BJ (cell line): ENCODE data around the gene SLC16A4. TPM values are rescaled to one million over a fixed set of nuclear protein-coding genes. Genes with fewer than 3 reads are reported as not detected.

Experiments
- CTCF ChIA-PET: fragments of 350-600 bp; formaldehyde crosslinking; extraction: SDS; loops from one replicate; lab custom pipeline; 2021; ENCODE audit warnings: antibody characterized with exemption, inconsistent platforms; lab: Yijun Ruan, JAX
- POLR2A ChIA-PET: fragments of 300-600 bp; sonication (Branson Sonifier 250); formaldehyde crosslinking; extraction: SDS; loops from one replicate; lab custom pipeline; 2021; ENCODE audit warnings: antibody characterized with exemption; lab: Charles Lee
- DNase-seq: peaks from one replicate; pipeline ENCODE4 v3.0.0-alpha.2; 2011; ENCODE audit warnings: low read depth
- H3K27me3 ChIP-seq: 2 replicates; pipeline ENCODE4 v1.6.0; 2011; ENCODE audit warnings: low read length; ENCODE audit not compliant: control insufficient read depth, insufficient read depth
- H3K36me3 ChIP-seq: 2 replicates; pipeline ENCODE4 v1.5.1; 2011; ENCODE audit warnings: low read length; ENCODE audit not compliant: control insufficient read depth, insufficient read depth
- H3K4me3 ChIP-seq: 2 replicates; pipeline ENCODE4 v1.5.1; 2011; ENCODE audit warnings: low read depth, mild to moderate bottlenecking, control low read depth, low read length
- polyA plus RNA-seq: library from polyadenylated mRNA; depleted of rRNA; stranded (reverse); fragments of >200 nt; gene quantifications from 2 replicates; pipeline ENCODE4 v1.2.3, GENCODE V29; 2011
- TF ChIP-seq, protein P1 (sequence below): IDR thresholded peaks from 2 replicates; pipeline ENCODE4 v1.5.1; 2011; ENCODE audit warnings: low read depth, mild to moderate bottlenecking, control low read depth, inconsistent platforms, low read length, moderate library complexity; ENCODE audit not compliant: insufficient read depth

SLC16A4 gene
- polyA plus RNA-seq, 1 experiment: 20.8 TPM

DNA sequence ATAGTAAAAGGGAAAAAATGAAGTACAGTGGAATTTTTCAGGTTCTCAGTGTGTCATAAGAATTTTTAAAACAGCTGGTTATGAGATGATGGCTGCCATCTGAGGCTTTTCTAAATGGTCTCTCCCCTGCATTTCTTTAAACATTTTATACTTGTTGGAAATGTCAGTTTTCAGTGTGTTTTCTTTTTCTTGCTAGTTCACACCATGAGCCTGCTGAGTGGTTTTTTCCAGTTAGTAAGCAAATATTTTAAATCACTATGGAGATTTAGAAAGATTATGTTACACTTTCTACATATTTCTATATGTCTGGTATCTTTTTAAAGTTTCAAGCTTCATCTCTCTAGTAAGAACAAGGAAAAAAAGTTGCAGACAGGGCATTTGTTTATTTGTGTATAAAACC is 42.1 kb downstream of the SLC16A4 start:
- POLR2A ChIA-PET: interaction anchor here (1.4 kb wide), 1 partner anchor 10 kb away, joined by 4 read pairs; the partner anchor contains the start of gene RBM15
- CTCF ChIA-PET: interaction anchor here (0.9 to 3.1 kb wide), 6 partner anchors 9 to 146 kb away, joined by 3 to 16 read pairs (median 4); partner anchors contain the start of gene RBM15
- TF ChIP-seq, protein P1, sequence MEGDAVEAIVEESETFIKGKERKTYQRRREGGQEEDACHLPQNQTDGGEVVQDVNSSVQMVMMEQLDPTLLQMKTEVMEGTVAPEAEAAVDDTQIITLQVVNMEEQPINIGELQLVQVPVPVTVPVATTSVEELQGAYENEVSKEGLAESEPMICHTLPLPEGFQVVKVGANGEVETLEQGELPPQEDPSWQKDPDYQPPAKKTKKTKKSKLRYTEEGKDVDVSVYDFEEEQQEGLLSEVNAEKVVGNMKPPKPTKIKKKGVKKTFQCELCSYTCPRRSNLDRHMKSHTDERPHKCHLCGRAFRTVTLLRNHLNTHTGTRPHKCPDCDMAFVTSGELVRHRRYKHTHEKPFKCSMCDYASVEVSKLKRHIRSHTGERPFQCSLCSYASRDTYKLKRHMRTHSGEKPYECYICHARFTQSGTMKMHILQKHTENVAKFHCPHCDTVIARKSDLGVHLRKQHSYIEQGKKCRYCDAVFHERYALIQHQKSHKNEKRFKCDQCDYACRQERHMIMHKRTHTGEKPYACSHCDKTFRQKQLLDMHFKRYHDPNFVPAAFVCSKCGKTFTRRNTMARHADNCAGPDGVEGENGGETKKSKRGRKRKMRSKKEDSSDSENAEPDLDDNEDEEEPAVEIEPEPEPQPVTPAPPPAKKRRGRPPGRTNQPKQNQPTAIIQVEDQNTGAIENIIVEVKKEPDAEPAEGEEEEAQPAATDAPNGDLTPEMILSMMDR: no peak
- DNase-seq: no peak
- Histone ChIP-seq H3K27me3 (no peaks in the 10 kb centered on the region), H3K36me3 (no peaks in the 10 kb centered on the region), H3K4me3 (no peak overlapping the region)

DNA sequence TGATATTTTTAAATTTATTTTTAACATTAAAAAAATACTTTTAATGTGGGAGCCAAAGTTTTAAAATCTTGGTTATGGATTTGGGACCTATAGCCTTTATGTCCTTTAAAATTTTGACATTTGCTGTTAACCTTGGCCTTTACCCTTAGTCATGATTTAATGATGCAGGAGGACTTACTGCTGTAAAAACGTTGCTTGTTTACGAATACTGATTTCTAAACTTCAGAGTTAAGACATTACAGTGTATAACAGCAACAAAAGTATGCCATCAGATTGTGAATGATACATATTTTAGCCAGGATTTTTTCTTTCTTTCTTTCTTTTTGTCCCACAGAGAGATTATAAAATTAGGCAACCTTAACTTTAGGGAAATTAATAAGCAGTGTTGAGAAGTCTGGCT is 42.8 kb downstream of the SLC16A4 start:
- H3K27me3 ChIP-seq: no peaks in the 10 kb centered on the region
- DNase-seq: no peak
- CTCF ChIA-PET: interaction anchor here (0.9 to 1.8 kb wide), 5 partner anchors 10 to 112 kb away, joined by 3 to 5 read pairs (median 4); no protein-coding TSS in a partner anchor
- H3K4me3 ChIP-seq: no peak overlapping the region
- POLR2A ChIA-PET: no interaction called here
- TF ChIP-seq, protein P1: no peak
- H3K36me3 ChIP-seq: no peaks in the 10 kb centered on the region

- TF ChIP-seq, protein P1: no peak
- no peak for DNase-seq
- Histone ChIP-seq H3K36me3 (no peaks in the 10 kb centered on the region), H3K27me3 (no peaks in the 10 kb centered on the region), H3K4me3 (no peak overlapping the region)
- POLR2A ChIA-PET: no interaction called here
- CTCF ChIA-PET: interaction anchor here (1.2 to 1.8 kb wide), 4 partner anchors 9 to 47 kb away, joined by 3 to 5 read pairs (median 4); no protein-coding TSS in a partner anchor
These were observed 43.5 kb downstream of the SLC16A4 start for GRCh38 chr1:110347182-110347893.

DNA sequence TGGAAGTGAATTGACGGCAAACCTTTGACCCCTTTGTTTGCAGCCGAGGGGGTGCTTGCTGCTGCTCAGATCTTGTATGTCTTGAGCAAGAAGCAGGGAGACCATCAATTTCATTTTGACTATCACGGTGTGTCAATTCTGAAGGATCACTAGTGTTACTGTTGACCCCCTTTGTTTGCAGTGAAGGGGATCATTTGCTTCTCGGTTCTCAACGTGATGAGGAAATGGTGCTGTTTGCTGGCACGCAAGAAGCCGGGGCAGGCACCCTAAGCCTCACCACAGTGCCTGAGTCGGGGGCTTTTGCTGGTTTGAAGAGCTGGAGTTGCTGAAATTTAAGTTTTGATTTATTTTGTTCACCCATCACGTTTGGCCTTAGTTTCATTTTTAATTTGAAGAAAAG is 44.1 kb downstream of the SLC16A4 start:
- no peaks in the 10 kb centered on the region for H3K27me3 ChIP-seq
- peaks cover 2% of the 10 kb centered on the region; the same call in 1 of the 2 replicates for H3K36me3 ChIP-seq
- POLR2A ChIA-PET: no interaction called here
- CTCF ChIA-PET: interaction anchor here (0.9 to 1.4 kb wide), 2 partner anchors 8 to 12 kb away, joined by 3 to 5 read pairs; no protein-coding TSS in a partner anchor
- H3K4me3 ChIP-seq: no peak overlapping the region
- TF ChIP-seq, protein P1: no peak
- no peak for DNase-seq

DNA sequence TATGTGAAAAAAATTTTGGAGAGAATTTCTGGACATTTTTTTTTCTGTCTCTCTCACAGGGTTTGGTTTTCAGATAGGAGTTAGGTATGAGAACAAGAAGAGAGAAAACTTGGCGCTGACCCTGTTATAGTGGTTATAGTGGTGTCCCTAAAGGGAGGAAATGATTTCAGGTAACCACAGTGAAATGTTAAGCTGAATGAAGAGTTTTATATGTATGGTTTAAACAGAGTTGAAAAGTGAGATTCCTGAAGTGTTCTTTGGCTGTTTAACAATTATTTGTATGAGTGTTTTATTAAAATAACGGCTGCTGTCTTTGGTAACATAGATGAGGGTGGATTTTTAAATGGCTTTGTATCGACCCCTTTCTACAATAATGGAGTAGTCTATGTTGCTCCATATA is 45.3 kb downstream of the SLC16A4 start:
- POLR2A ChIA-PET: interaction anchor here (0.7 kb wide), 1 partner anchor 15 kb away, joined by 3 read pairs; no protein-coding TSS in a partner anchor
- CTCF ChIA-PET: no interaction called here
- Histone ChIP-seq H3K36me3 (peaks cover 6% of the 10 kb centered on the region; the same call in 1 of the 2 replicates), H3K4me3 (no peak overlapping the region), H3K27me3 (no peaks in the 10 kb centered on the region)
- TF ChIP-seq, protein P1: no peak
- DNase-seq: no peak
